A673 (cell line): ENCODE measurements around the gene MYL2. TPM values are rescaled to one million over a fixed set of nuclear protein-coding genes. Genes with fewer than 3 reads are reported as not detected.

Source experiments
- BruUV-seq: library from RNA; stranded (reverse); fragments of 400-500 nt; replicated peaks from 2 replicates; lab custom pipeline; 2021; lab: Mats Ljungman, UMichigan
- CTCF ChIA-PET: fragments of 300-600 bp; sonication (Branson Sonifier 250); formaldehyde crosslinking; loops from one replicate; lab custom pipeline; 2022; ENCODE audit warnings: antibody characterized with exemption; lab: Charles Lee
- POLR2A ChIA-PET: fragments of 300-600 bp; sonication (Branson Sonifier 250); formaldehyde crosslinking; loops from one replicate; lab custom pipeline; 2022; ENCODE audit warnings: antibody characterized with exemption; ENCODE audit not compliant: low non-redundant PET; lab: Charles Lee
- DNase-seq: peaks from one replicate; pipeline ENCODE4 v3.0.0-alpha.2; 2015; ENCODE audit warnings: low spot score
- H3K27ac ChIP-seq: fragments of 200-600 bp; sonication (generic); 2 replicates; pipeline ENCODE4 v1.5.1; 2016; ENCODE audit warnings: mixed run types, low read depth, mild to moderate bottlenecking, mixed read lengths, antibody characterized with exemption, low read length; ENCODE audit not compliant: poor library complexity, severe bottlenecking
- H3K27me3 ChIP-seq: fragments of 200-600 bp; sonication (generic); replicated peaks from 2 replicates; pipeline ENCODE4 v1.6.1; 2017; ENCODE audit warnings: mixed run types, low read depth, mild to moderate bottlenecking, mixed read lengths, antibody characterized with exemption, low read length; ENCODE audit not compliant: insufficient read depth, poor library complexity
- H3K36me3 ChIP-seq: fragments of 200-600 bp; sonication (generic); 2 replicates; pipeline ENCODE4 v1.6.1; 2016; ENCODE audit warnings: mixed run types, mild to moderate bottlenecking, mixed read lengths, antibody characterized with exemption, low read length; ENCODE audit not compliant: insufficient read depth, poor library complexity, severe bottlenecking
- H3K4me1 ChIP-seq: fragments of 200-600 bp; sonication (generic); 2 replicates; pipeline ENCODE4 v1.6.1; 2017; ENCODE audit warnings: mixed run types, mild to moderate bottlenecking, mixed read lengths, antibody characterized with exemption, low read length; ENCODE audit not compliant: insufficient read depth, poor library complexity, severe bottlenecking
- H3K4me3 ChIP-seq: fragments of 200-600 bp; sonication (generic); 2 replicates; pipeline ENCODE4 v1.5.1; 2016; ENCODE audit warnings: low read depth, mixed run types, mild to moderate bottlenecking, mixed read lengths, low read length; ENCODE audit not compliant: poor library complexity, severe bottlenecking
- H3K9me3 ChIP-seq: fragments of 200-600 bp; sonication (generic); 2 replicates; pipeline ENCODE4 v1.6.1; 2016; ENCODE audit warnings: mixed run types, low read depth, mild to moderate bottlenecking, mixed read lengths, antibody characterized with exemption, low read length; ENCODE audit not compliant: poor library complexity, severe bottlenecking
- CTCF ChIP-seq: fragments of 300-800, 200-600 bp; sonication (generic); conservative IDR thresholded peaks from 2 replicates; pipeline ENCODE4 v1.5.1; 2017; ENCODE audit warnings: low read depth, mild to moderate bottlenecking, antibody characterized with exemption, low read length, moderate library complexity, mixed read lengths
- EZH2 ChIP-seq: fragments of 200-600 bp; sonication (generic); IDR thresholded peaks from 2 replicates; pipeline ENCODE4 v1.6.1; 2017; ENCODE audit warnings: borderline replicate concordance, low read depth, mild to moderate bottlenecking, mixed read lengths, antibody characterized with exemption, low read length; ENCODE audit not compliant: poor library complexity, severe bottlenecking
- intact Hi-C: fragments of 100-400 bp; cut with micrococcal nuclease; formaldehyde crosslinking; loops from one replicate; pipeline ENCODE4 v1.10.0; 2022; ENCODE audit not compliant: unreplicated experiment
- total RNA-seq: library from RNA; stranded (reverse); gene quantifications from 2 replicates; pipeline ENCODE4 v1.2.3, GENCODE V29; 2021

MYL2 gene
- total RNA-seq, 1 experiment from 2014 or later = not detected

GRCh38 chr12:110874781-110875180 is 45.6 kb downstream of the MYL2 start:
- Histone ChIP-seq H3K4me3 (no peak overlapping the region), H3K27ac (no peak overlapping the region), H3K36me3 (no peaks in the 10 kb centered on the region), H3K9me3 (no peaks in the 10 kb centered on the region), H3K27me3 (no peaks in the 10 kb centered on the region), H3K4me1 (peaks cover 4% of the 10 kb centered on the region)
- no TSS peak for BruUV-seq
- CTCF ChIA-PET = no interaction called here
- TF ChIP-seq EZH2 (no peak), CTCF (no peak)
- intact Hi-C loops = no loop called here
- POLR2A ChIA-PET = no interaction called here
- DNase-seq = no peak

GRCh38 chr12:110874351-110874750 is 46.0 kb downstream of the MYL2 start:
- POLR2A ChIA-PET = no interaction called here
- no peaks in the 10 kb centered on the region for H3K36me3 ChIP-seq
- no TSS peak for BruUV-seq
- DNase-seq = no peak
- intact Hi-C loops = no loop called here
- no peaks in the 10 kb centered on the region for H3K9me3 ChIP-seq
- no peak overlapping the region for H3K27ac ChIP-seq
- no peak overlapping the region for H3K4me3 ChIP-seq
- no peak for TF ChIP-seq EZH2
- no peak for TF ChIP-seq CTCF
- CTCF ChIA-PET = no interaction called here
- no peaks in the 10 kb centered on the region for H3K27me3 ChIP-seq
- peaks cover 4% of the 10 kb centered on the region for H3K4me1 ChIP-seq

DNA sequence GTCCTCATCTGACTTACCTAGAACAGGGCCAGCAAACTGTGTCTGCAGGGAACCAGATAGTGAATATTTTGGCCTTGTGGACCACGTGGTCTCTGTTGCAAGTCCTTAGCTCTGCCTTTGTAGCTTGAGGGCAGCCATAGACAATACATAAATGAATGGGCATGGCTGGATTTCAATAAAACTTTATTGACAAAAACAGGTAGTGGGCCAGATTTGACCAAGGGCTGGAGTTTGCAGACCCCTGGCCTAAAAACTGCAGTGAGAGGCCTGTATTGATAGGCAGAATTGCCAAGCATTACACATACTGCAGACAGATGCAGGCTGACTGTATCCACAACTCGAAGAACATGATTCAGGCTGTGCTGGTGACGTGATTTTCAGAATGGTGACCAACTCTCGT is 48.3 kb downstream of the MYL2 start:
- ChIA-PET POLR2A (no interaction called here), CTCF (no interaction called here)
- TF ChIP-seq CTCF (no peak), EZH2 (no peak)
- Histone ChIP-seq H3K27ac (no peak overlapping the region), H3K9me3 (no peaks in the 10 kb centered on the region), H3K36me3 (no peaks in the 10 kb centered on the region), H3K27me3 (no peaks in the 10 kb centered on the region), H3K4me1 (peaks cover 5% of the 10 kb centered on the region), H3K4me3 (no peak overlapping the region)
- intact Hi-C loops = no loop called here
- no peak for DNase-seq
- no TSS peak for BruUV-seq
